Mucosa of rectum (tissue), 2 donors: ENCODE results near the gene TUBB2A.
"Not testable (repeated sequence)": the region's sequence is repeated elsewhere in the genome, so short reads cannot be mapped to it uniquely, and the experiment has no call there.

ENCODE experiments used
- H3K27ac ChIP-seq, 2 donors: one replicate each; pipeline ENCODE4 v1.7.0; 2013; ENCODE audit warnings: inconsistent platforms in 2 of 2, low read depth in 2 of 2, low read length in 2 of 2
- H3K27me3 ChIP-seq, 2 donors: one replicate each; pipeline ENCODE4 v1.7.0; 2013; ENCODE audit warnings: low read length in 2 of 2; ENCODE audit not compliant: control insufficient read depth in 2 of 2, insufficient read depth in 2 of 2
- H3K36me3 ChIP-seq, 2 donors: one replicate each; pipeline ENCODE4 v1.7.0; 2013; ENCODE audit warnings: low read length in 2 of 2; ENCODE audit not compliant: control insufficient read depth in 2 of 2, insufficient read depth in 2 of 2
- H3K4me1 ChIP-seq, 2 donors: one replicate each; pipeline ENCODE4 v1.7.0; 2013; ENCODE audit warnings: low read length in 2 of 2, mild to moderate bottlenecking in 1 of 2; ENCODE audit not compliant: control insufficient read depth in 2 of 2, insufficient read depth in 2 of 2
- H3K4me3 ChIP-seq, 2 donors: one replicate each; pipeline ENCODE4 v1.7.0; 2013; ENCODE audit warnings: low read length in 2 of 2
- H3K9ac ChIP-seq, 2 donors: one replicate each; pipeline ENCODE4 v1.7.0; 2013; ENCODE audit warnings: low read length in 2 of 2, low read depth in 1 of 2, mild to moderate bottlenecking in 1 of 2
- H3K9me3 ChIP-seq, 2 donors: one replicate each; pipeline ENCODE4 v1.7.0; 2013; ENCODE audit warnings: low read length in 2 of 2; ENCODE audit not compliant: control insufficient read depth in 2 of 2
- donor health status: healthy.
- donor health status: Normal muscosa, but diverticular disease.

Gene TUBB2A

GRCh38 chr6:3195695-3196497 is 38.6 kb upstream of the TUBB2A start:
- H3K9ac ChIP-seq, result no peak overlapping the region
- H3K9me3 ChIP-seq, result no peaks in the 10 kb centered on the region
- no peaks in the 10 kb centered on the region for H3K36me3 ChIP-seq
- H3K4me1 ChIP-seq, result no peaks in the 10 kb centered on the region
- no peak overlapping the region for H3K27ac ChIP-seq
- H3K27me3 ChIP-seq, result no peaks in the 10 kb centered on the region
- H3K4me3 ChIP-seq, result no peak overlapping the region

GRCh38 chr6:3195420-3195694 is 38.0 kb upstream of the TUBB2A start:
- Histone ChIP-seq H3K9ac (no peak overlapping the region), H3K27me3 (no peaks in the 10 kb centered on the region), H3K4me1 (no peaks in the 10 kb centered on the region), H3K9me3 (no peaks in the 10 kb centered on the region), H3K4me3 (no peak overlapping the region), H3K36me3 (no peaks in the 10 kb centered on the region), H3K27ac (no peak overlapping the region)

- Histone ChIP-seq H3K4me3 (no peak overlapping the region), H3K27me3 (no peaks in the 10 kb centered on the region), H3K9ac (no peak overlapping the region), H3K4me1 (no peaks in the 10 kb centered on the region), H3K36me3 (no peaks in the 10 kb centered on the region), H3K27ac (no peak overlapping the region), H3K9me3 (no peaks in the 10 kb centered on the region)
These were observed 37.4 kb upstream of the TUBB2A start for GRCh38 chr6:3194535-3195419.

GRCh38 chr6:3193102-3193849 is 35.9 kb upstream of the TUBB2A start:
- Histone ChIP-seq H3K4me3 (no peak overlapping the region), H3K4me1 (no peaks in the 10 kb centered on the region), H3K9ac (no peak overlapping the region), H3K27ac (no peak overlapping the region), H3K27me3 (no peaks in the 10 kb centered on the region), H3K36me3 (no peaks in the 10 kb centered on the region), H3K9me3 (no peaks in the 10 kb centered on the region)

GRCh38 chr6:3190779-3191178 is 33.4 kb upstream of the TUBB2A start:
- H3K9ac ChIP-seq, result no peak overlapping the region
- H3K36me3 ChIP-seq, result no peaks in the 10 kb centered on the region
- H3K27ac ChIP-seq, result no peak overlapping the region
- no peaks in the 10 kb centered on the region for H3K9me3 ChIP-seq
- H3K4me3 ChIP-seq, result no peak overlapping the region
- no peaks in the 10 kb centered on the region for H3K4me1 ChIP-seq
- peaks cover 0 to 5% of the 10 kb centered on the region in 2 donors for H3K27me3 ChIP-seq

- Histone ChIP-seq H3K27ac (no peak overlapping the region), H3K27me3 (peaks cover 0 to 5% of the 10 kb centered on the region in 2 donors), H3K9me3 (no peaks in the 10 kb centered on the region), H3K4me1 (no peaks in the 10 kb centered on the region), H3K36me3 (no peaks in the 10 kb centered on the region), H3K4me3 (no peak overlapping the region), H3K9ac (no peak overlapping the region)
These were observed 32.7 kb upstream of the TUBB2A start for GRCh38 chr6:3190056-3190455.

GRCh38 chr6:3189192-3189591 is 31.8 kb upstream of the TUBB2A start:
- H3K36me3 ChIP-seq, H3K27me3 ChIP-seq, H3K27ac ChIP-seq, H3K9ac ChIP-seq, H3K4me1 ChIP-seq, H3K4me3 ChIP-seq, H3K9me3 ChIP-seq: not testable (repeated sequence)

- H3K36me3 ChIP-seq, result no peaks in the 10 kb centered on the region
- H3K9me3 ChIP-seq, result no peaks in the 10 kb centered on the region
- peaks cover 0 to 5% of the 10 kb centered on the region in 2 donors for H3K27me3 ChIP-seq
- no peak overlapping the region for H3K4me3 ChIP-seq
- no peaks in the 10 kb centered on the region for H3K4me1 ChIP-seq
- no peak overlapping the region for H3K27ac ChIP-seq
- H3K9ac ChIP-seq, result no peak overlapping the region
These were observed 30.9 kb upstream of the TUBB2A start for GRCh38 chr6:3188262-3188661.

GRCh38 chr6:3186974-3187382 is 29.6 kb upstream of the TUBB2A start:
- no peak overlapping the region for H3K4me3 ChIP-seq
- H3K27me3 ChIP-seq, result peaks cover 0 to 5% of the 10 kb centered on the region in 2 donors
- H3K36me3 ChIP-seq, result no peaks in the 10 kb centered on the region
- no peak overlapping the region for H3K27ac ChIP-seq
- H3K4me1 ChIP-seq, result no peaks in the 10 kb centered on the region
- H3K9ac ChIP-seq, result no peak overlapping the region
- H3K9me3 ChIP-seq, result no peaks in the 10 kb centered on the region

- Histone ChIP-seq H3K4me1 (no peaks in the 10 kb centered on the region), H3K9me3 (no peaks in the 10 kb centered on the region), H3K27ac (no peak overlapping the region), H3K36me3 (no peaks in the 10 kb centered on the region), H3K9ac (no peak overlapping the region), H3K27me3 (peaks cover 2 to 5% of the 10 kb centered on the region in 2 donors), H3K4me3 (no peak overlapping the region)
These were observed 25.7 kb upstream of the TUBB2A start for GRCh38 chr6:3183066-3183465.
